T47D (cell line): ENCODE results near the gene COL4A2.

ENCODE experiments used
- DNase-seq, 2 experiments: peaks; one replicate each; pipeline versions ENCODE4 v3.0.0 to v3.0.0-alpha.2; 2011 to 2012; ENCODE audit warnings: low read depth in 1 of 2, low spot score in 1 of 2
- JUND ChIP-seq: IDR thresholded peaks from 2 replicates; pipeline ENCODE4 v1.6.1; 2012; ENCODE audit warnings: low read depth
- in situ Hi-C: cut with HindIII; loops from 2 replicates; pipeline ENCODE4 v1.10.0; 2016; ENCODE audit warnings: low sequenced_read_pairs, low pct_unique_long_range_greater_than_20kb

The COL4A2 gene

GRCh38 chr13:110327051-110327721 is 20.1 kb downstream of the COL4A2 start:
- in situ Hi-C loops = no loop called here
- no peak for TF ChIP-seq JUND
- no peak for DNase-seq

- in situ Hi-C loops = no loop called here
- no peak for TF ChIP-seq JUND
- DNase-seq = no peak
These were observed 21.5 kb downstream of the COL4A2 start for GRCh38 chr13:110328573-110328972.

- no peak for DNase-seq
These were observed 22.2 kb downstream of the COL4A2 start for GRCh38 chr13:110329258-110329657.

GRCh38 chr13:110329798-110330461 is 22.8 kb downstream of the COL4A2 start:
- TF ChIP-seq JUND = no peak
- in situ Hi-C loops = no loop called here
- no peak for DNase-seq

More at GRCh38 chr13:110329258-110329657, 22.2 kb downstream of the COL4A2 start:
- no peak for TF ChIP-seq JUND
- in situ Hi-C loops = no loop called here

- TF ChIP-seq JUND = no peak
- in situ Hi-C loops = no loop called here
- no peak for DNase-seq
These were observed 23.5 kb downstream of the COL4A2 start for GRCh38 chr13:110330491-110331011.

GRCh38 chr13:110331362-110331761 is 24.3 kb downstream of the COL4A2 start:
- no peak for DNase-seq
- in situ Hi-C loops = no loop called here
- no peak for TF ChIP-seq JUND

GRCh38 chr13:110332750-110333149 is 25.7 kb downstream of the COL4A2 start:
- TF ChIP-seq JUND = no peak
- in situ Hi-C loops = no loop called here
- no peak for DNase-seq

GRCh38 chr13:110333837-110334236 is 26.8 kb downstream of the COL4A2 start:
- no peak for TF ChIP-seq JUND
- no peak for DNase-seq
- in situ Hi-C loops = no loop called here

GRCh38 chr13:110334256-110334655 is 27.2 kb downstream of the COL4A2 start:
- no peak for DNase-seq
- in situ Hi-C loops = no loop called here
- no peak for TF ChIP-seq JUND

GRCh38 chr13:110334841-110335490 is 27.9 kb downstream of the COL4A2 start:
- in situ Hi-C loops = no loop called here
- TF ChIP-seq JUND = no peak
- no peak for DNase-seq

GRCh38 chr13:110336108-110336507 is 29.0 kb downstream of the COL4A2 start:
- no peak for TF ChIP-seq JUND
- no peak for DNase-seq
- in situ Hi-C loops = no loop called here

GRCh38 chr13:110336681-110337080 is 29.6 kb downstream of the COL4A2 start:
- in situ Hi-C loops = no loop called here
- TF ChIP-seq JUND = no peak
- DNase-seq = no peak

- DNase-seq = no peak
- no peak for TF ChIP-seq JUND
- in situ Hi-C loops = no loop called here
These were observed 30.2 kb downstream of the COL4A2 start for GRCh38 chr13:110337247-110337646.
